SU-DHL-6 (cell line): Measurements from ENCODE around the gene KCNJ18.
"Not testable (repeated sequence)": the region's sequence is repeated elsewhere in the genome, so short reads cannot be mapped to it uniquely, and the experiment has no call there.

Source experiments
- EZH2phosphoT487 ChIP-seq: fragments of 200-600 bp; sonication (generic), shearing (Covaris generic); conservative IDR thresholded peaks from 2 replicates; pipeline ENCODE4 v1.6.1; 2018; ENCODE audit warnings: mild to moderate bottlenecking, antibody characterized with exemption, low read length, moderate library complexity, mixed read lengths
- TF ChIP-seq, protein P1 (sequence below): fragments of 200-600 bp; sonication (generic); IDR thresholded peaks from one replicate; pipeline ENCODE4 v1.5.1; 2017; ENCODE audit warnings: antibody characterized with exemption, mild to moderate bottlenecking, low read length, moderate library complexity; ENCODE audit not compliant: insufficient read depth, poor library complexity, severe bottlenecking

DNA sequence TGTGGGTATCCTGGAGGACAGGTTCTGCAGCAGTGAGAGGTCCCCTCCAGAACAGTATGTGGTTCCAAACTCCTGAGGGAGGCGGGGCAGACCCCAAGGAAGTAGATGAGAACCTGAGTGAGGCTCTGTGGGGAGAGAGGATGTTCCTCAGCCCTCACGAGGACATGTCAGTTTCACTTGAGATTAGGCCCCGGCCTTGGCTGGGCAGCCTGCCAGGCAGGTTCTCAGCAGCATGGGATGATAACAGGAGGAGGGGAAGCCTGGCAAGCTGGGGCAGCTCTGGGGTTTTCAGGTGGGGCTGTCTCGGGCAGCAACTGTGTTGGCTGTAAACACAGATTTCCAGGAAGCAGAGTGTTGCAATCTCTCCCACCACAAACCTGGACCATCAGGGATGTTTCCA is 40.3 kb upstream of the KCNJ18 start:
- TF ChIP-seq, protein P1, sequence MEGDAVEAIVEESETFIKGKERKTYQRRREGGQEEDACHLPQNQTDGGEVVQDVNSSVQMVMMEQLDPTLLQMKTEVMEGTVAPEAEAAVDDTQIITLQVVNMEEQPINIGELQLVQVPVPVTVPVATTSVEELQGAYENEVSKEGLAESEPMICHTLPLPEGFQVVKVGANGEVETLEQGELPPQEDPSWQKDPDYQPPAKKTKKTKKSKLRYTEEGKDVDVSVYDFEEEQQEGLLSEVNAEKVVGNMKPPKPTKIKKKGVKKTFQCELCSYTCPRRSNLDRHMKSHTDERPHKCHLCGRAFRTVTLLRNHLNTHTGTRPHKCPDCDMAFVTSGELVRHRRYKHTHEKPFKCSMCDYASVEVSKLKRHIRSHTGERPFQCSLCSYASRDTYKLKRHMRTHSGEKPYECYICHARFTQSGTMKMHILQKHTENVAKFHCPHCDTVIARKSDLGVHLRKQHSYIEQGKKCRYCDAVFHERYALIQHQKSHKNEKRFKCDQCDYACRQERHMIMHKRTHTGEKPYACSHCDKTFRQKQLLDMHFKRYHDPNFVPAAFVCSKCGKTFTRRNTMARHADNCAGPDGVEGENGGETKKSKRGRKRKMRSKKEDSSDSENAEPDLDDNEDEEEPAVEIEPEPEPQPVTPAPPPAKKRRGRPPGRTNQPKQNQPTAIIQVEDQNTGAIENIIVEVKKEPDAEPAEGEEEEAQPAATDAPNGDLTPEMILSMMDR, result not testable (repeated sequence)
- TF ChIP-seq EZH2phosphoT487, result not testable (repeated sequence)
